K562 (cell line): ENCODE measurements around the gene PMPCA. TPM values are rescaled to one million over a fixed set of nuclear protein-coding genes. Genes with fewer than 3 reads are reported as not detected.

Source experiments
- ATAC-seq: fragments of 200-7000 bp; cut with Tn5 transposase; 3 replicates; pipeline ENCODE4 v1.9.1; 2020; ENCODE audit warnings: moderate library complexity
- BruUV-seq: library from RNA; stranded (reverse); fragments of 400-500 nt; replicated peaks from 2 replicates; lab custom pipeline; 2021; lab: Mats Ljungman, UMichigan
- CTCF ChIA-PET: fragments of 300-600 bp; formaldehyde crosslinking; extraction: SDS; loops from one replicate; lab custom pipeline; 2021; ENCODE audit warnings: low intra/inter-chr PET ratio; lab: Yijun Ruan, JAX
- POLR2A ChIA-PET: fragments of 300-600, 350-650 bp; sonication (Branson Sonifier 250); formaldehyde crosslinking; extraction: SDS; loops from one replicate; lab custom pipeline; 2021; ENCODE audit warnings: antibody characterized with exemption, inconsistent platforms; lab: Yijun Ruan, JAX
- DNase-seq, 4 experiments: peaks; one replicate each; pipeline versions ENCODE4 v3.0.0 to v3.0.0-alpha.2; 2011 to 2018; ENCODE audit warnings: low spot score in 3 of 4, mixed read lengths in 3 of 4; ENCODE audit errors: extremely low read depth in 1 of 4
- FAIRE-seq: peaks from 2 replicates; lab custom pipeline; 2011; peaks lifted over from hg19 to GRCh38; lab: Jason Lieb, UNC
- H2AFZ ChIP-seq: 2 replicates; pipeline ENCODE4 v1.6.0; 2011; ENCODE audit warnings: low read depth, low read length, control low read depth, inconsistent platforms
- H3K27ac ChIP-seq: fragments of 200-600 bp; 3 replicates; pipeline ENCODE4 v1.8.0; 2011; ENCODE audit warnings: low read depth, mild to moderate bottlenecking, control low read depth, inconsistent platforms, low read length, moderate library complexity, mixed read lengths; ENCODE audit errors: extremely low read depth
- H3K27me3 ChIP-seq, 2 experiments: fragments of 300-600 bp in 1 of 2; 2 replicates in 1 of 2; 3 replicates in 1 of 2; pipeline versions ENCODE4 v1.6.0 to v1.8.0; 2011; ENCODE audit warnings: inconsistent platforms in 2 of 2, low read length in 2 of 2, mild to moderate bottlenecking in 1 of 2, mixed read lengths in 1 of 2, moderate library complexity in 1 of 2; ENCODE audit not compliant: control insufficient read depth in 2 of 2, insufficient read depth in 2 of 2
- H3K36me3 ChIP-seq: fragments of 300-600 bp; 3 replicates; pipeline ENCODE4 v1.8.0; 2011; ENCODE audit warnings: mild to moderate bottlenecking, low read length, inconsistent platforms; ENCODE audit not compliant: control insufficient read depth, insufficient read depth
- H3K4me1 ChIP-seq, 2 experiments: fragments of 200-600 bp in 1 of 2; replicated peaks in 1 of 2; 2 replicates in 1 of 2; 3 replicates in 1 of 2; pipeline versions ENCODE4 v1.5.1 to v1.8.0; 2011; ENCODE audit warnings: inconsistent platforms in 2 of 2, low read length in 2 of 2, mild to moderate bottlenecking in 1 of 2, mixed read lengths in 1 of 2, moderate library complexity in 1 of 2; ENCODE audit not compliant: control insufficient read depth in 2 of 2, insufficient read depth in 2 of 2
- H3K4me2 ChIP-seq: 2 replicates; pipeline ENCODE4 v1.6.1; 2011; ENCODE audit warnings: low read length, control low read depth, inconsistent platforms, mixed read lengths; ENCODE audit not compliant: insufficient read depth
- H3K4me3 ChIP-seq: fragments of 200-600 bp; sonication (generic), shearing (Covaris generic); 2 replicates; pipeline ENCODE4 v1.5.1; 2016; ENCODE audit warnings: control low read depth, inconsistent platforms
- H3K79me2 ChIP-seq: fragments of 200-600 bp; 3 replicates; pipeline ENCODE4 v1.8.0; 2011; ENCODE audit warnings: low read length, inconsistent platforms; ENCODE audit not compliant: control insufficient read depth, insufficient read depth
- H3K9ac ChIP-seq, 2 experiments: 2 replicates each; pipeline versions ENCODE4 v1.6.0 to v1.6.1; 2011; ENCODE audit warnings: low read depth in 2 of 2, low read length in 2 of 2, control low read depth in 1 of 2, inconsistent platforms in 1 of 2, mild to moderate bottlenecking in 1 of 2, mixed read lengths in 1 of 2; ENCODE audit not compliant: insufficient read depth in 1 of 2
- H3K9me1 ChIP-seq: one replicate; pipeline ENCODE4 v1.6.0; 2011; ENCODE audit warnings: inconsistent platforms, mild to moderate bottlenecking, low read length, moderate library complexity; ENCODE audit not compliant: control insufficient read depth, insufficient read depth
- H3K9me3 ChIP-seq: replicated peaks from 2 replicates; pipeline ENCODE4 v1.5.1; 2011; ENCODE audit warnings: low read depth, low read length, inconsistent platforms; ENCODE audit not compliant: control insufficient read depth, insufficient read depth
- H4K20me1 ChIP-seq: replicated peaks from 2 replicates; pipeline ENCODE4 v1.6.1; 2011; ENCODE audit warnings: low read length, inconsistent platforms, mixed read lengths; ENCODE audit not compliant: control insufficient read depth, insufficient read depth
- BCLAF1 ChIP-seq, 2 experiments: fragments of 450-650 bp in 1 of 2; IDR thresholded peaks; 2 replicates each; pipeline ENCODE4 v1.6.1; 2011 to 2017; ENCODE audit warnings: low read depth in 2 of 2, antibody characterized with exemption in 1 of 2, borderline replicate concordance in 1 of 2, low read length in 1 of 2, mild to moderate bottlenecking in 1 of 2, mixed read lengths in 1 of 2; ENCODE audit not compliant: control insufficient read depth in 1 of 2
- CREB3L1 ChIP-seq: fragments of 450-650 bp; IDR thresholded peaks from 2 replicates; pipeline ENCODE4 v1.6.1; 2014; ENCODE audit warnings: low read depth, mild to moderate bottlenecking, moderate library complexity, borderline replicate concordance
- PCBP2 ChIP-seq: fragments of 200-400 bp; formaldehyde crosslinking; IDR thresholded peaks from 2 replicates; pipeline ENCODE4 v1.6.1; 2018; ENCODE audit warnings: low read length, low read depth, mild to moderate bottlenecking, moderate library complexity; ENCODE audit not compliant: poor library complexity, severe bottlenecking
- POLR2G ChIP-seq: fragments of 200-400 bp; formaldehyde crosslinking; IDR thresholded peaks from 2 replicates; pipeline ENCODE4 v1.6.1; 2017; ENCODE audit warnings: low read depth, mild to moderate bottlenecking, antibody characterized with exemption, low read length, moderate library complexity
- USF1 ChIP-seq: sonication (generic); formaldehyde crosslinking; IDR thresholded peaks from 2 replicates; pipeline ENCODE4 v1.9.0; 2022; ENCODE audit warnings: mild to moderate bottlenecking, missing genetic modification reagents
- ZFP36 ChIP-seq: fragments of 150-350 bp; IDR thresholded peaks from 2 replicates; pipeline ENCODE4 v1.6.1; 2018; ENCODE audit warnings: low read length, low read depth; ENCODE audit not compliant: partially characterized antibody
- ZNF274 ChIP-seq: IDR thresholded peaks from 2 replicates; pipeline ENCODE4 v1.6.1; 2011; ENCODE audit warnings: low read depth, mild to moderate bottlenecking, low read length, moderate library complexity, borderline replicate concordance
- WGBS: fragments of 100-300 bp; shearing (Covaris generic); methylation state at CpG from one replicate; pipeline ENCODE4 v1.1.6; 2016; ENCODE audit warnings: low coverage, mixed read lengths; ENCODE audit not compliant: insufficient coverage; ENCODE audit errors: missing lambda C conversion rate; 5-methylcytosine and 5-hydroxymethylcytosine counted together
- in situ Hi-C: fragments of 300-500 bp; cut with MboI; formaldehyde crosslinking; loops from 4 replicates; pipeline ENCODE4 v1.15.0; 2018; ENCODE audit warnings: inconsistent platforms, mixed read lengths
- intact Hi-C: fragments of 100-400 bp; cut with micrococcal nuclease; formaldehyde crosslinking; loops from 2 replicates; pipeline ENCODE4 v1.14.2; 2022
- polyA plus RNA-seq, 8 experiments: library from polyadenylated mRNA; depleted of rRNA in 4 of 8; stranded (reverse) in 5 of 8; unstranded in 3 of 8; fragments of >200 nt; fragmentation: Nextera tagmentation in 2 of 8; fragmentation: Illumina TruSeq in 1 of 8; extraction: Ambion mirVana in 2 of 8; extraction: Trizol in 1 of 8; gene quantifications; 2 replicates each; pipeline versions ENCODE4 v1.2.1 to v1.2.3, GENCODE V29; 2011 to 2014; ENCODE audit warnings: inconsistent platforms in 1 of 8, missing spikeins in 1 of 8
- total RNA-seq, 7 experiments: library from RNA; depleted of rRNA in 6 of 7; stranded (reverse); fragments of >200 nt in 6 of 7; fragmentation: Illumina TruSeq in 2 of 7; extraction: Trizol in 2 of 7; gene quantifications; 2 replicates each; pipeline versions ENCODE4 v1.2.1 to v1.2.3, GENCODE V29; 2011 to 2021; ENCODE audit warnings: low replicate concordance in 1 of 7

Gene PMPCA
- total and polyA plus RNA-seq, 9 of the 15 experiments (the other 6 are each of a cell fraction or from before 2014, with no cell fraction given): 23.9 to 143 (median 86.6) TPM

- TF ChIP-seq ZNF274: no peak
- TF ChIP-seq POLR2G: peak; percentile 40; the same call in 1 of the 2 replicates
- BruUV-seq: no TSS peak
- no peak overlapping the region for H3K4me3 ChIP-seq
- H3K9ac ChIP-seq: 0 out of 4 replicates have a peak overlapping the region, but pooled peaks of 1 of the 2 experiments have one; percentile 74
- no peak for FAIRE-seq
- H4K20me1 ChIP-seq: peaks cover 27% of the 10 kb centered on the region
- intact Hi-C loops (no loop called here), in situ Hi-C loops (no loop called here)
- no peaks in the 10 kb centered on the region for H3K9me1 ChIP-seq
- no peak overlapping the region for H3K4me2 ChIP-seq
- peaks cover 0 to 15% of the 10 kb centered on the region in 2 experiments; a peak in 3 of 5 replicates for H3K4me1 ChIP-seq
- H3K27me3 ChIP-seq: no peaks in the 10 kb centered on the region
- no peaks in the 10 kb centered on the region for H3K9me3 ChIP-seq
- H3K27ac ChIP-seq: no peak overlapping the region
- CTCF ChIA-PET: no interaction called here
- POLR2A ChIA-PET: interaction anchor here (0.7 to 2.2 kb wide), 2 partner anchors 10 to 147 kb away, joined by 3 to 6 read pairs; no protein-coding TSS in a partner anchor
- no peak for DNase-seq
- H3K79me2 ChIP-seq: peaks cover 29% of the 10 kb centered on the region
- no peak for ATAC-seq
- WGBS: 93% methylated on average over 15 of the region's 15 CpGs
- no peak overlapping the region for H2AFZ ChIP-seq
- peaks cover 99% of the 10 kb centered on the region for H3K36me3 ChIP-seq
These were observed 57.3 kb downstream of the PMPCA start for GRCh38 chr9:136467766-136468165.

- Histone ChIP-seq H3K79me2 (peaks cover 51% of the 10 kb centered on the region), H3K9me3 (no peaks in the 10 kb centered on the region), H2AFZ (no peak overlapping the region), H3K27ac (no peak overlapping the region), H3K36me3 (peaks cover 100% of the 10 kb centered on the region), H3K9me1 (peaks cover 5% of the 10 kb centered on the region), H3K4me3 (no peak overlapping the region), H4K20me1 (peaks cover 42% of the 10 kb centered on the region), H3K9ac (peak overlapping the region in 1 of 2 experiments; percentile 15; a peak in 2 of 4 replicates), H3K4me1 (peaks cover 0 to 22% of the 10 kb centered on the region in 2 experiments; a peak in 3 of 5 replicates), H3K27me3 (no peaks in the 10 kb centered on the region), H3K4me2 (no peak overlapping the region)
- intact Hi-C loops: no loop called here
- FAIRE-seq (no peak), DNase-seq (no peak), ATAC-seq (no peak)
- WGBS: 83% methylated on average over 9 of the region's 11 CpGs
- POLR2A ChIA-PET: interaction anchor here (1.0 to 3.2 kb wide), 6 partner anchors 10 to 52 kb away, joined by 3 to 17 read pairs (median 4); no protein-coding TSS in a partner anchor
- BruUV-seq: no TSS peak
- CTCF ChIA-PET: no interaction called here
- in situ Hi-C loops: no loop called here
- no peak for TF ChIP-seq BCLAF1 (IDR thresholded peaks at IDR 0.05; ENCODE audit: borderline replicate concordance in 1 of 2, control insufficient read depth in 1 of 2, low read depth in 2 of 2, low read length in 1 of 2)
- no peak for TF ChIP-seq CREB3L1
- TF ChIP-seq PCBP2: no peak
- no peak for TF ChIP-seq USF1 (CRISPR knock-in tag)
- TF ChIP-seq ZFP36: no peak
These were observed 59.9 kb downstream of the PMPCA start for GRCh38 chr9:136470356-136470755.
